HepG2 (cell line): Measurements from ENCODE around the gene MEGF6. TPM values are rescaled to one million over a fixed set of nuclear protein-coding genes. Genes with fewer than 3 reads are reported as not detected.

Experiments
- ATAC-seq: fragments of 200-7000 bp; cut with Tn5 transposase; 3 replicates; pipeline ENCODE4 v1.9.1; 2020; ENCODE audit warnings: mild to moderate bottlenecking, moderate library complexity
- Bru-seq: library from RNA; stranded (reverse); fragments of 400-500 nt; gene quantifications from one replicate; lab custom pipeline; 2021; lab: Mats Ljungman, UMichigan
- BruChase-seq, 2 experiments: library from RNA; stranded (reverse); fragments of 400-500 nt; gene quantifications; one replicate each; lab custom pipeline; 2021; lab: Mats Ljungman, UMichigan
- BruUV-seq: library from RNA; stranded (reverse); fragments of 400-500 nt; replicated peaks from 2 replicates; lab custom pipeline; 2021; lab: Mats Ljungman, UMichigan
- CTCF ChIA-PET: fragments of 300-600 bp; formaldehyde crosslinking; extraction: SDS; loops from one replicate; lab custom pipeline; 2021; ENCODE audit warnings: low total read pairs, inconsistent platforms, low intra/inter-chr PET ratio; lab: Yijun Ruan, JAX
- POLR2A ChIA-PET: fragments of 350-600 bp; sonication (Branson Sonifier 250); formaldehyde crosslinking; loops from one replicate; lab custom pipeline; 2020; ENCODE audit warnings: antibody characterized with exemption, inconsistent platforms; lab: Yijun Ruan, JAX
- DNase-seq: peaks from one replicate; pipeline ENCODE4 v3.0.0-alpha.2; 2015; ENCODE audit warnings: low spot score
- FAIRE-seq: peaks from 3 replicates; lab custom pipeline; 2011; peaks lifted over from hg19 to GRCh38; lab: Jason Lieb, UNC
- H2AFZ ChIP-seq: one replicate; pipeline ENCODE4 v1.6.1; 2011; ENCODE audit warnings: low read length, inconsistent platforms
- H3K27ac ChIP-seq: fragments of 300-600 bp; 3 replicates; pipeline ENCODE4 v1.8.0; 2011; ENCODE audit warnings: mixed run types, mild to moderate bottlenecking, mixed read lengths, low read length, inconsistent platforms; ENCODE audit not compliant: insufficient read depth; ENCODE audit errors: extremely low read length
- H3K27me3 ChIP-seq, 2 experiments: fragments of 200-600 bp in 1 of 2; 2 replicates in 1 of 2; 3 replicates in 1 of 2; pipeline versions ENCODE4 v1.6.0 to v1.8.0; 2011; ENCODE audit warnings: low read length in 2 of 2, mild to moderate bottlenecking in 2 of 2, moderate library complexity in 2 of 2, inconsistent platforms in 1 of 2; ENCODE audit not compliant: insufficient read depth in 2 of 2, control insufficient read depth in 1 of 2
- H3K36me3 ChIP-seq, 2 experiments: fragments of 200-600 bp in 1 of 2; replicated peaks in 1 of 2; 2 replicates in 1 of 2; 3 replicates in 1 of 2; pipeline versions ENCODE4 v1.5.1 to v1.8.0; 2011; ENCODE audit warnings: low read length in 2 of 2, inconsistent platforms in 1 of 2; ENCODE audit not compliant: insufficient read depth in 2 of 2, control insufficient read depth in 1 of 2
- H3K4me1 ChIP-seq: 2 replicates; pipeline ENCODE4 v1.5.1; 2012; ENCODE audit warnings: low read length, inconsistent platforms; ENCODE audit not compliant: insufficient read depth
- H3K4me2 ChIP-seq: 2 replicates; pipeline ENCODE4 v1.6.0; 2011; ENCODE audit warnings: low read depth, low read length, inconsistent platforms
- H3K4me3 ChIP-seq, 3 experiments: fragments of 200-600 bp in 1 of 3; sonication (generic), shearing (Covaris generic) in 1 of 3; replicated peaks in 1 of 3; 2 replicates each; pipeline ENCODE4 v1.5.1; 2011 to 2016; ENCODE audit warnings: low read length in 3 of 3, inconsistent platforms in 2 of 3, low read depth in 2 of 3, mild to moderate bottlenecking in 2 of 3, control low read depth in 1 of 3, mixed read lengths in 1 of 3; ENCODE audit not compliant: insufficient read depth in 1 of 3
- H3K79me2 ChIP-seq: one replicate; pipeline ENCODE4 v1.6.1; 2011; ENCODE audit warnings: low read length, inconsistent platforms; ENCODE audit not compliant: insufficient read depth
- H3K9ac ChIP-seq: 2 replicates; pipeline ENCODE4 v1.6.0; 2011; ENCODE audit warnings: mild to moderate bottlenecking, low read depth, low read length, inconsistent platforms; ENCODE audit not compliant: insufficient read depth
- H3K9me3 ChIP-seq: 2 replicates; pipeline ENCODE4 v1.5.1; 2012; ENCODE audit warnings: mild to moderate bottlenecking, low read length
- H4K20me1 ChIP-seq: 2 replicates; pipeline ENCODE4 v1.6.0; 2011; ENCODE audit warnings: inconsistent platforms, mild to moderate bottlenecking, low read length, moderate library complexity; ENCODE audit not compliant: insufficient read depth
- KDM6A ChIP-seq: IDR thresholded peaks from 2 replicates; pipeline ENCODE4 v1.6.1; 2016; ENCODE audit warnings: low read depth
- MXI1 ChIP-seq: IDR thresholded peaks from 3 replicates; pipeline ENCODE4 v1.6.1; 2012; ENCODE audit warnings: low read depth, low read length, inconsistent platforms, borderline replicate concordance
- SMC3 ChIP-seq: IDR thresholded peaks from 2 replicates; pipeline ENCODE4 v1.6.1; 2011; ENCODE audit warnings: low read length, improper control_type of control experiment
- TRIM24 ChIP-seq: sonication (generic); formaldehyde crosslinking; IDR thresholded peaks from 2 replicates; pipeline ENCODE4 v1.8.0; 2022; ENCODE audit warnings: mild to moderate bottlenecking, missing genetic modification reagents
- ZNF225 ChIP-seq: sonication (generic); formaldehyde crosslinking; IDR thresholded peaks from 2 replicates; pipeline ENCODE4 v1.4.0; 2020; ENCODE audit warnings: mild to moderate bottlenecking, missing genetic modification reagents
- ZNF563 ChIP-seq: sonication (generic); formaldehyde crosslinking; IDR thresholded peaks from 2 replicates; pipeline ENCODE4 v1.8.0; 2022; ENCODE audit warnings: mild to moderate bottlenecking, moderate library complexity, missing genetic modification reagents
- ZNF777 ChIP-seq: sonication (generic); formaldehyde crosslinking; IDR thresholded peaks from 2 replicates; pipeline ENCODE4 v1.4.0; 2020; ENCODE audit warnings: missing genetic modification reagents
- WGBS: methylation state at CpG from one replicate; pipeline ENCODE4 v1.1.6; 2017; ENCODE audit warnings: low lambda C conversion rate; 5-methylcytosine and 5-hydroxymethylcytosine counted together
- in situ Hi-C: cut with HindIII; loops from 2 replicates; pipeline ENCODE4 v1.10.0; 2017; ENCODE audit warnings: low pct_unique_long_range_greater_than_20kb; ENCODE audit not compliant: extremely low pct_ligation_motif_present
- intact Hi-C: fragments of 100-400 bp; cut with micrococcal nuclease; formaldehyde crosslinking; loops from one replicate; pipeline ENCODE4 v1.10.0; 2022; ENCODE audit not compliant: unreplicated experiment
- long read RNA-seq, 2 experiments: library from RNA in 1 of 2; library from polyadenylated mRNA in 1 of 2; stranded (forward) in 1 of 2; unstranded in 1 of 2; transcript quantifications; one replicate each; pipeline ENCODE4 v2.0.0, GENCODE V29; 2019 to 2022
- polyA minus RNA-seq, 3 experiments: library from RNA; depleted of rRNA, polyadenylated mRNA; stranded (reverse); fragments of >200 nt; gene quantifications; 2 replicates each; pipeline ENCODE4 v1.2.3, GENCODE V29; 2011; ENCODE audit warnings: low replicate concordance in 1 of 3
- polyA plus RNA-seq, 8 experiments: library from polyadenylated mRNA; depleted of rRNA in 3 of 8; stranded (reverse) in 7 of 8; unstranded in 1 of 8; fragments of >200 nt; fragmentation: Illumina TruSeq in 4 of 8; extraction: Trizol in 4 of 8; gene quantifications; 2 replicates each; pipeline versions ENCODE4 v1.2.1 to v1.2.3, GENCODE V29; 2011 to 2016; ENCODE audit warnings: low read depth in 4 of 8, missing spikeins in 1 of 8, mixed read lengths in 1 of 8; ENCODE audit not compliant: insufficient read depth in 1 of 8
- total RNA-seq, 5 experiments: library from RNA; depleted of rRNA; stranded (reverse); fragments of >200 nt; fragmentation: Illumina TruSeq; extraction: Trizol; gene quantifications; 2 replicates each; pipeline ENCODE4 v1.2.3, GENCODE V29; 2016; ENCODE audit warnings: low read depth in 1 of 5
- TF ChIP-seq, protein P1 (sequence below): IDR thresholded peaks from 2 replicates; pipeline ENCODE4 v1.6.1; 2012; ENCODE audit warnings: inconsistent platforms
- TF ChIP-seq, protein P2 (sequence below): sonication (generic); formaldehyde crosslinking; conservative IDR thresholded peaks from 2 replicates; pipeline ENCODE4 v1.4.0; 2020; ENCODE audit warnings: missing genetic modification reagents
- TF ChIP-seq, protein P3 (sequence below): sonication (generic); formaldehyde crosslinking; IDR thresholded peaks from 2 replicates; pipeline ENCODE4 v1.5.1; 2020; ENCODE audit warnings: mild to moderate bottlenecking, moderate library complexity, missing genetic modification reagents

MEGF6 gene, protein sequence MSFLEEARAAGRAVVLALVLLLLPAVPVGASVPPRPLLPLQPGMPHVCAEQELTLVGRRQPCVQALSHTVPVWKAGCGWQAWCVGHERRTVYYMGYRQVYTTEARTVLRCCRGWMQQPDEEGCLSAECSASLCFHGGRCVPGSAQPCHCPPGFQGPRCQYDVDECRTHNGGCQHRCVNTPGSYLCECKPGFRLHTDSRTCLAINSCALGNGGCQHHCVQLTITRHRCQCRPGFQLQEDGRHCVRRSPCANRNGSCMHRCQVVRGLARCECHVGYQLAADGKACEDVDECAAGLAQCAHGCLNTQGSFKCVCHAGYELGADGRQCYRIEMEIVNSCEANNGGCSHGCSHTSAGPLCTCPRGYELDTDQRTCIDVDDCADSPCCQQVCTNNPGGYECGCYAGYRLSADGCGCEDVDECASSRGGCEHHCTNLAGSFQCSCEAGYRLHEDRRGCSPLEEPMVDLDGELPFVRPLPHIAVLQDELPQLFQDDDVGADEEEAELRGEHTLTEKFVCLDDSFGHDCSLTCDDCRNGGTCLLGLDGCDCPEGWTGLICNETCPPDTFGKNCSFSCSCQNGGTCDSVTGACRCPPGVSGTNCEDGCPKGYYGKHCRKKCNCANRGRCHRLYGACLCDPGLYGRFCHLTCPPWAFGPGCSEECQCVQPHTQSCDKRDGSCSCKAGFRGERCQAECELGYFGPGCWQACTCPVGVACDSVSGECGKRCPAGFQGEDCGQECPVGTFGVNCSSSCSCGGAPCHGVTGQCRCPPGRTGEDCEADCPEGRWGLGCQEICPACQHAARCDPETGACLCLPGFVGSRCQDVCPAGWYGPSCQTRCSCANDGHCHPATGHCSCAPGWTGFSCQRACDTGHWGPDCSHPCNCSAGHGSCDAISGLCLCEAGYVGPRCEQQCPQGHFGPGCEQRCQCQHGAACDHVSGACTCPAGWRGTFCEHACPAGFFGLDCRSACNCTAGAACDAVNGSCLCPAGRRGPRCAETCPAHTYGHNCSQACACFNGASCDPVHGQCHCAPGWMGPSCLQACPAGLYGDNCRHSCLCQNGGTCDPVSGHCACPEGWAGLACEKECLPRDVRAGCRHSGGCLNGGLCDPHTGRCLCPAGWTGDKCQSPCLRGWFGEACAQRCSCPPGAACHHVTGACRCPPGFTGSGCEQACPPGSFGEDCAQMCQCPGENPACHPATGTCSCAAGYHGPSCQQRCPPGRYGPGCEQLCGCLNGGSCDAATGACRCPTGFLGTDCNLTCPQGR (N-terminal part only)
- 0.76 and 1.9 TPM in 2 replicates for total RNA-seq (2016; rRNA removed; fragmentation: Illumina TruSeq; extraction: Trizol)
- total RNA-seq (2016; cell fraction: cytosol; rRNA removed; fragmentation: Illumina TruSeq; extraction: Trizol; ENCODE audit: low read depth): 0.18 and 0.61 TPM in 2 replicates
- 0.70 and 2.7 TPM in 2 replicates for total RNA-seq (2016; cell fraction: insoluble cytoplasmic fraction; rRNA removed; fragmentation: Illumina TruSeq; extraction: Trizol)
- total RNA-seq (2016; cell fraction: membrane; rRNA removed; fragmentation: Illumina TruSeq; extraction: Trizol): 0.52 and 0.96 TPM in 2 replicates
- total RNA-seq (2016; cell fraction: nucleus; rRNA removed; fragmentation: Illumina TruSeq; extraction: Trizol): 2.7 and 3.4 TPM in 2 replicates
- 1.9 and 3.5 TPM in 2 replicates for polyA plus RNA-seq (2011; rRNA removed)
- polyA plus RNA-seq (2011; cell fraction: cytosol; rRNA removed): 0.90 and 1.8 TPM in 2 replicates
- polyA plus RNA-seq (2011; cell fraction: nucleus; rRNA removed): 68.1 and 94.7 TPM in 2 replicates
- 3.6 and 4.8 TPM in 2 replicates for polyA plus RNA-seq (2012)
- polyA plus RNA-seq (2016; cell fraction: cytosol; fragmentation: Illumina TruSeq; extraction: Trizol; ENCODE audit: low read depth): 0.09 and 0.19 TPM in 2 replicates
- polyA plus RNA-seq (2016; cell fraction: insoluble cytoplasmic fraction; fragmentation: Illumina TruSeq; extraction: Trizol; ENCODE audit: low read depth): 0.80 and 1.3 TPM in 2 replicates
- 0.19 and 0.34 TPM in 2 replicates for polyA plus RNA-seq (2016; cell fraction: membrane; fragmentation: Illumina TruSeq; extraction: Trizol; ENCODE audit: low read depth)
- polyA plus RNA-seq (2016; cell fraction: nucleus; fragmentation: Illumina TruSeq; extraction: Trizol; ENCODE audit: insufficient read depth, low read depth): 8.1 and 10.4 TPM in 2 replicates
- 3.5 and 4.6 TPM in 2 replicates for polyA minus RNA-seq (2011; rRNA and poly(A)+ RNA removed; ENCODE audit: low replicate concordance)
- polyA minus RNA-seq (2011; cell fraction: cytosol; rRNA and poly(A)+ RNA removed): 1.7 and 2.4 TPM in 2 replicates
- polyA minus RNA-seq (2011; cell fraction: nucleus; rRNA and poly(A)+ RNA removed): 5.6 and 10.6 TPM in 2 replicates
- Bru-seq, nascent RNA: percentile 41 among the genes with signal in this experiment
- BruChase-seq, experiment 1, labeled RNA remaining after a 6-hour chase: percentile 41 among the genes with signal in this experiment
- BruChase-seq, experiment 2, labeled RNA remaining after a 2-hour chase: percentile 51 among the genes with signal in this experiment
- long read RNA-seq, experiment 1, partial matches to known transcripts: 0 of 4 reads
- long read RNA-seq, experiment 1, other reads (novel, unspliced or antisense): 3 of 4 reads
- long read RNA-seq, experiment 2, partial matches to known transcripts: 3 of 7 reads
- long read RNA-seq, experiment 2, other reads (novel, unspliced or antisense): 4 of 7 reads

DNA sequence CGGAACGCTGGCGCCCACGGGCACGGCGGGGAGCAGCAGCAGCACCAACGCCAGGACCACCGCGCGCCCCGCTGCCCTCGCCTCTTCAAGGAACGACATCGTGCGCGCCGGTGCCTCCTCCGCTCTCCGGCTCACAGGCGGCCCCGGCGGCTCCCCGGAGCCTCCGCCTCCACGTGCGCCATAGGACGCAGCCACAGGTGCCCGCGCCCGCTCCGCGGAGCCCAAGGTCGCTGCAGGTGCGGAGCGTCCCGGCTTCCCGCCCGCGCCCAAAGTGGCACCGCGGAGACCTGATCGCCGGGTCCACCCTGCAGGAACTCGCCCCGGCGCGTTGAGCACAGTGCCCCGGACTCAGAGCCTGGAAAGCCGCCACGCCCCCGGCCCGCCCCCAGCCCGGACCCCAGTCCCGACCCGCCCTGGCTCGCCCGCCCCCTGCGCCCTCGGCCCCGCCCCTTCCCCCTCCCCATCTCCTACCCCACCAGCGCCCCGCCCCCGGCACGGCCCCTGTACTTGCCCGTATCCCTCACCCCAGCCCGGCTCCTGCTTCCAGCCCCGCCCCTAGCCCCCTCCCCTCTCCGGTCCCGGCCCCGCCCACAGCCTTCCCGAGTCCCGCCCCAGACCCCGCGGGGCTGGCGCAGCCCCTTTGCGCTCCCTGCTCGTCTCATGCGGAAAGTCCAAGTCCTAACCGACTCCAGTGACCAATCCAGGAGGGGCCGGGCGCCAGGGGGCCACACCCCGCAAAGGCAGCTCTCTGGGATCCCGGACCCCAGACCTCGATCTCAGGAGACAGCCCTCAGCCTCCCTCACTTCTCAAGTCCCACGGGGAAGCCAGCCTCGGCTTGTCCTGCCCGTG, at the start of gene MEGF6:
Gene MEGF6, minus strand, starts transcription at position 339 of the 850 bp plus-strand sequence. Its CDS starts 240 bp downstream, at position 99.
- ATAC-seq (peak; percentile 63), FAIRE-seq (no peak), DNase-seq (peak; percentile 43)
- H3K27ac ChIP-seq: no peak within 1 kb of the TSS
- peaks cover 18 to 93% of the 10 kb centered on the region in 2 experiments for H3K27me3 ChIP-seq
- in situ Hi-C loops: no loop called here
- peak within 1 kb of the TSS; percentile 15 to 61 (median 45); a peak in 3 of 6 replicates for H3K4me3 ChIP-seq
- intact Hi-C loops: no loop called here
- no peaks in the 10 kb centered on the region for H3K79me2 ChIP-seq
- H2AFZ ChIP-seq: no peak within 1 kb of the TSS
- no peak within 1 kb of the TSS for H3K9ac ChIP-seq
- WGBS: 7% methylated on average over 3 of the region's 87 CpGs
- peaks cover 3% of the 10 kb centered on the region; the same call in 1 of the 2 replicates for H4K20me1 ChIP-seq
- no peaks in the 10 kb centered on the region for H3K9me3 ChIP-seq
- BruUV-seq: no TSS peak
- CTCF ChIA-PET: no interaction called here
- no peaks in the 10 kb centered on the region for H3K36me3 ChIP-seq
- POLR2A ChIA-PET: no interaction called here
- peak within 1 kb of the TSS; percentile 58 for H3K4me2 ChIP-seq
- H3K4me1 ChIP-seq: peaks cover 51% of the 10 kb centered on the region
- TF ChIP-seq, protein P1, sequence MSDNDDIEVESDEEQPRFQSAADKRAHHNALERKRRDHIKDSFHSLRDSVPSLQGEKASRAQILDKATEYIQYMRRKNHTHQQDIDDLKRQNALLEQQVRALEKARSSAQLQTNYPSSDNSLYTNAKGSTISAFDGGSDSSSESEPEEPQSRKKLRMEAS: 0 out of 2 replicates have a peak, but pooled peaks have one; percentile 42
- TF ChIP-seq, protein P2, sequence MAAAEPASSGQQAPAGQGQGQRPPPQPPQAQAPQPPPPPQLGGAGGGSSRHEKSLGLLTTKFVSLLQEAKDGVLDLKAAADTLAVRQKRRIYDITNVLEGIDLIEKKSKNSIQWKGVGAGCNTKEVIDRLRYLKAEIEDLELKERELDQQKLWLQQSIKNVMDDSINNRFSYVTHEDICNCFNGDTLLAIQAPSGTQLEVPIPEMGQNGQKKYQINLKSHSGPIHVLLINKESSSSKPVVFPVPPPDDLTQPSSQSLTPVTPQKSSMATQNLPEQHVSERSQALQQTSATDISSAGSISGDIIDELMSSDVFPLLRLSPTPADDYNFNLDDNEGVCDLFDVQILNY (CRISPR knock-in tag): no peak
- TF ChIP-seq MXI1: no peak
- no peak for TF ChIP-seq TRIM24 (CRISPR knock-in tag)
- 0 out of 2 replicates have a peak, but pooled peaks have one; percentile 48 for TF ChIP-seq ZNF225 (CRISPR knock-in tag)
- TF ChIP-seq KDM6A: no peak
- TF ChIP-seq ZNF563 (CRISPR knock-in tag): peak; percentile 60; the same call in 1 of the 2 replicates
- TF ChIP-seq ZNF777 (CRISPR knock-in tag): 0 out of 2 replicates have a peak, but pooled peaks have one; percentile 21
- TF ChIP-seq, protein P3, sequence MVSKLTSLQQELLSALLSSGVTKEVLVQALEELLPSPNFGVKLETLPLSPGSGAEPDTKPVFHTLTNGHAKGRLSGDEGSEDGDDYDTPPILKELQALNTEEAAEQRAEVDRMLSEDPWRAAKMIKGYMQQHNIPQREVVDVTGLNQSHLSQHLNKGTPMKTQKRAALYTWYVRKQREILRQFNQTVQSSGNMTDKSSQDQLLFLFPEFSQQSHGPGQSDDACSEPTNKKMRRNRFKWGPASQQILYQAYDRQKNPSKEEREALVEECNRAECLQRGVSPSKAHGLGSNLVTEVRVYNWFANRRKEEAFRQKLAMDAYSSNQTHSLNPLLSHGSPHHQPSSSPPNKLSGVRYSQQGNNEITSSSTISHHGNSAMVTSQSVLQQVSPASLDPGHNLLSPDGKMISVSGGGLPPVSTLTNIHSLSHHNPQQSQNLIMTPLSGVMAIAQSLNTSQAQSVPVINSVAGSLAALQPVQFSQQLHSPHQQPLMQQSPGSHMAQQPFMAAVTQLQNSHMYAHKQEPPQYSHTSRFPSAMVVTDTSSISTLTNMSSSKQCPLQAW: no peak
- TF ChIP-seq SMC3: no peak
